WTC11 (cell line): Measurements from ENCODE around the gene TUBB. TPM values are rescaled to one million over a fixed set of nuclear protein-coding genes. Genes with fewer than 3 reads are reported as not detected.
A peak's percentile ranks its signal among the peaks of the same experiment; 100 is the strongest.

Experiments
- ARID4B ChIP-seq: sonication (generic); formaldehyde crosslinking; IDR thresholded peaks from 2 replicates; pipeline ENCODE4 v1.8.0; 2023; ENCODE audit warnings: missing genetic modification reagents, mild to moderate bottlenecking, borderline replicate concordance
- CTCF ChIP-seq: fragments of 200-600 bp; IDR thresholded peaks from 2 replicates; pipeline ENCODE4 v1.8.0; 2022; ENCODE audit warnings: antibody characterized with exemption
- ELF4 ChIP-seq: sonication (generic); formaldehyde crosslinking; IDR thresholded peaks from 2 replicates; pipeline ENCODE4 v1.8.1; 2022; ENCODE audit warnings: low read depth, mild to moderate bottlenecking, moderate library complexity, missing genetic modification reagents
- EMX1 ChIP-seq: fragments of 250-450 bp; sonication (Bioruptor Pico); IDR thresholded peaks from 2 replicates; pipeline ENCODE4 v1.8.0; 2021; ENCODE audit warnings: mild to moderate bottlenecking
- FOXP1 ChIP-seq: sonication (generic); formaldehyde crosslinking; IDR thresholded peaks from 2 replicates; pipeline ENCODE4 v1.8.0; 2022; ENCODE audit warnings: missing genetic modification reagents, mild to moderate bottlenecking, moderate library complexity, borderline replicate concordance
- GABPB1 ChIP-seq: sonication (generic); formaldehyde crosslinking; IDR thresholded peaks from 2 replicates; pipeline ENCODE4 v1.8.1; 2023; ENCODE audit warnings: mild to moderate bottlenecking, missing genetic modification reagents
- GTF2I ChIP-seq: fragments of 250-450 bp; sonication (Bioruptor Pico); conservative IDR thresholded peaks from 2 replicates; pipeline ENCODE4 v1.4.0; 2021; ENCODE audit warnings: mild to moderate bottlenecking
- HMGXB4 ChIP-seq: sonication (generic); formaldehyde crosslinking; IDR thresholded peaks from 2 replicates; pipeline ENCODE4 v1.8.1; 2023; ENCODE audit warnings: mild to moderate bottlenecking, moderate library complexity, missing genetic modification reagents
- NFATC4 ChIP-seq: fragments of 250-450 bp; sonication (Bioruptor Pico); IDR thresholded peaks from 2 replicates; pipeline ENCODE4 v1.9.0; 2021; ENCODE audit warnings: mild to moderate bottlenecking
- NFE2L1 ChIP-seq: sonication (generic); formaldehyde crosslinking; IDR thresholded peaks from 2 replicates; pipeline ENCODE4 v1.8.1; 2023; ENCODE audit warnings: missing genetic modification reagents
- SMAD3 ChIP-seq: sonication (generic); formaldehyde crosslinking; IDR thresholded peaks from 2 replicates; pipeline ENCODE4 v1.8.0; 2022; ENCODE audit warnings: missing genetic modification reagents, mild to moderate bottlenecking, borderline replicate concordance
- SP1 ChIP-seq: sonication (generic); formaldehyde crosslinking; conservative IDR thresholded peaks from 2 replicates; pipeline ENCODE4 v1.8.1; 2022; ENCODE audit warnings: missing genetic modification reagents
- USF1 ChIP-seq: sonication (generic); formaldehyde crosslinking; IDR thresholded peaks from 2 replicates; pipeline ENCODE4 v1.8.0; 2022; ENCODE audit warnings: mild to moderate bottlenecking, missing genetic modification reagents
- ZNF219 ChIP-seq: sonication (generic); formaldehyde crosslinking; IDR thresholded peaks from 2 replicates; pipeline ENCODE4 v1.8.0; 2023; ENCODE audit warnings: missing genetic modification reagents, mild to moderate bottlenecking, borderline replicate concordance
- ZNF232 ChIP-seq: sonication (generic); formaldehyde crosslinking; IDR thresholded peaks from 2 replicates; pipeline ENCODE4 v1.8.0; 2022; ENCODE audit warnings: mild to moderate bottlenecking, missing genetic modification reagents
- ZNF317 ChIP-seq: sonication (generic); formaldehyde crosslinking; IDR thresholded peaks from 2 replicates; pipeline ENCODE4 v1.8.1; 2023; ENCODE audit warnings: low read depth, mild to moderate bottlenecking, moderate library complexity, missing genetic modification reagents, borderline replicate concordance
- ZNF416 ChIP-seq: fragments of 250-450 bp; sonication (Bioruptor Pico); IDR thresholded peaks from 2 replicates; pipeline ENCODE4 v1.9.0; 2021; ENCODE audit warnings: mild to moderate bottlenecking, inconsistent platforms
- total RNA-seq: library from RNA; stranded (reverse); gene quantifications from 3 replicates; pipeline ENCODE4 v1.2.3, GENCODE V29; 2021
- TF ChIP-seq, protein P1 (sequence below): sonication (generic); formaldehyde crosslinking; IDR thresholded peaks from 2 replicates; pipeline ENCODE4 v1.8.0; 2022; ENCODE audit warnings: mild to moderate bottlenecking, missing genetic modification reagents
- TF ChIP-seq, protein P2 (sequence below): sonication (generic); formaldehyde crosslinking; conservative IDR thresholded peaks from 2 replicates; pipeline ENCODE4 v1.8.1; 2022; ENCODE audit warnings: mild to moderate bottlenecking, missing genetic modification reagents
- TF ChIP-seq, protein P3 (sequence below): sonication (generic); formaldehyde crosslinking; IDR thresholded peaks from 2 replicates; pipeline ENCODE4 v1.8.0; 2022; ENCODE audit warnings: mild to moderate bottlenecking, missing genetic modification reagents
- TF ChIP-seq, protein P4 (sequence below): fragments of 250-450 bp; sonication (Bioruptor Pico); IDR thresholded peaks from 2 replicates; pipeline ENCODE4 v1.9.0; 2021; ENCODE audit warnings: mild to moderate bottlenecking
- TF ChIP-seq, protein P5 (sequence below): sonication (generic); formaldehyde crosslinking; IDR thresholded peaks from 2 replicates; pipeline ENCODE4 v1.8.1; 2022; ENCODE audit warnings: mild to moderate bottlenecking, missing genetic modification reagents, moderate library complexity, borderline replicate concordance

Gene TUBB
- total RNA-seq, 1 experiment from 2014 or later: 1,503 TPM

DNA sequence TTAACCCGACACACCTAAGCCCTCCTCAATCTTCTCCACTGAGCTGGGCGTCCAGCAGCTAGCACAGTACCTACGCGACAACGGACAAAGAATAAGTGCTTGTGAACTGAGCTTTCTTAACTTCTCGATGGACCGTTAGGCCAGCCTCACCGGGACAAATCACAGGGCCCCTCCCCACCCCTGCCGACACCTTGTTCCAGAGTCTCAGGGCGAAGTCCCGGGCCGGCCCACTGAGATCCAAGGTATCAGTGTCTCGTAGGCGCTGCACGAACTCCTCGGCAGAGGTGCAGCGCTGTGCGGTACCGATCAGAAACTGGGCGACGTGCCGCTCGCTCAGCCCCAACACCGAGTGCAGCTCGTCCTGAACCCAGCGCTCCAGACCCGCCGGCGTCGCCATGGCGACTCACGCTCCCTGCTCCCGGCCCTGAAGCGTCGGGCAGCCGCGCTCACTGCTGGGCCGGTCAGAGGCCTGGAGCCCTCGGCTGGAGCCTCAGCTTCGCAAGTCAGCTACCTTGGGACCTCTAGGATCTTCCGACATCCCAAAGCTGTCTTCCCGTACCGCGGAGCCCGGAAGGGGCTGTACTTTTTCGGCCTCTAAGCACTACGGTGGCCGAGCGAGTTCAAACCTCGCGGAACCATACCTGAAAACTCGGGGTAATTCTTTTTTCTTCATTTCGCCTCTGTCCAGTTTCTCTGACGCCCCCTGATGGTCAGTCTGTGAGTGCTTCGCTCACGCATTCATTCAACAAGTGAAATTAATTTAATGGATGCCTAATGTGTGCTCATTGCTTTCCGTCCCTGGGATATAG is 47.5 kb upstream of the TUBB start, which contains the start of gene DHX16 (continued):
- TF ChIP-seq NFATC4 (CRISPR knock-in tag) (no peak), SMAD3 (no peak), SP1 (CRISPR knock-in tag) (peak; percentile 64; the same call in 1 of the 2 replicates), GTF2I (no peak), ZNF232 (no peak), GABPB1 (peak; percentile 57; the same call in 1 of the 2 replicates), ZNF416 (CRISPR knock-in tag) (no peak), EMX1 (CRISPR knock-in tag) (no peak), CTCF (peak; percentile 40; the same call in 1 of the 2 replicates), ARID4B (peak; percentile 61; the same call in 1 of the 2 replicates), HMGXB4 (CRISPR knock-in tag) (peak; percentile 91), ZNF317 (CRISPR knock-in tag) (peak; percentile 25; the same call in 1 of the 2 replicates), USF1 (no peak), ZNF219 (CRISPR knock-in tag) (no peak), ELF4 (no peak), NFE2L1 (no peak), FOXP1 (CRISPR knock-in tag) (no peak; the same call in 1 of the 2 replicates)
- TF ChIP-seq, protein P1, sequence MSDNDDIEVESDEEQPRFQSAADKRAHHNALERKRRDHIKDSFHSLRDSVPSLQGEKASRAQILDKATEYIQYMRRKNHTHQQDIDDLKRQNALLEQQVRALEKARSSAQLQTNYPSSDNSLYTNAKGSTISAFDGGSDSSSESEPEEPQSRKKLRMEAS (CRISPR knock-in tag): 0 out of 2 replicates have a peak, but pooled peaks have one; percentile 36
- TF ChIP-seq, protein P2, sequence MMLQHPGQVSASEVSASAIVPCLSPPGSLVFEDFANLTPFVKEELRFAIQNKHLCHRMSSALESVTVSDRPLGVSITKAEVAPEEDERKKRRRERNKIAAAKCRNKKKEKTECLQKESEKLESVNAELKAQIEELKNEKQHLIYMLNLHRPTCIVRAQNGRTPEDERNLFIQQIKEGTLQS (CRISPR knock-in tag): no peak
- TF ChIP-seq, protein P3, sequence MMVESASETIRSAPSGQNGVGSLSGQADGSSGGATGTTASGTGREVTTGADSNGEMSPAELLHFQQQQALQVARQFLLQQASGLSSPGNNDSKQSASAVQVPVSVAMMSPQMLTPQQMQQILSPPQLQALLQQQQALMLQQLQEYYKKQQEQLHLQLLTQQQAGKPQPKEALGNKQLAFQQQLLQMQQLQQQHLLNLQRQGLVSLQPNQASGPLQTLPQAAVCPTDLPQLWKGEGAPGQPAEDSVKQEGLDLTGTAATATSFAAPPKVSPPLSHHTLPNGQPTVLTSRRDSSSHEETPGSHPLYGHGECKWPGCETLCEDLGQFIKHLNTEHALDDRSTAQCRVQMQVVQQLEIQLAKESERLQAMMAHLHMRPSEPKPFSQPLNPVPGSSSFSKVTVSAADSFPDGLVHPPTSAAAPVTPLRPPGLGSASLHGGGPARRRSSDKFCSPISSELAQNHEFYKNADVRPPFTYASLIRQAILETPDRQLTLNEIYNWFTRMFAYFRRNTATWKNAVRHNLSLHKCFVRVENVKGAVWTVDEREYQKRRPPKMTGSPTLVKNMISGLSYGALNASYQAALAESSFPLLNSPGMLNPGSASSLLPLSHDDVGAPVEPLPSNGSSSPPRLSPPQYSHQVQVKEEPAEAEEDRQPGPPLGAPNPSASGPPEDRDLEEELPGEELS: no peak
- TF ChIP-seq, protein P4, sequence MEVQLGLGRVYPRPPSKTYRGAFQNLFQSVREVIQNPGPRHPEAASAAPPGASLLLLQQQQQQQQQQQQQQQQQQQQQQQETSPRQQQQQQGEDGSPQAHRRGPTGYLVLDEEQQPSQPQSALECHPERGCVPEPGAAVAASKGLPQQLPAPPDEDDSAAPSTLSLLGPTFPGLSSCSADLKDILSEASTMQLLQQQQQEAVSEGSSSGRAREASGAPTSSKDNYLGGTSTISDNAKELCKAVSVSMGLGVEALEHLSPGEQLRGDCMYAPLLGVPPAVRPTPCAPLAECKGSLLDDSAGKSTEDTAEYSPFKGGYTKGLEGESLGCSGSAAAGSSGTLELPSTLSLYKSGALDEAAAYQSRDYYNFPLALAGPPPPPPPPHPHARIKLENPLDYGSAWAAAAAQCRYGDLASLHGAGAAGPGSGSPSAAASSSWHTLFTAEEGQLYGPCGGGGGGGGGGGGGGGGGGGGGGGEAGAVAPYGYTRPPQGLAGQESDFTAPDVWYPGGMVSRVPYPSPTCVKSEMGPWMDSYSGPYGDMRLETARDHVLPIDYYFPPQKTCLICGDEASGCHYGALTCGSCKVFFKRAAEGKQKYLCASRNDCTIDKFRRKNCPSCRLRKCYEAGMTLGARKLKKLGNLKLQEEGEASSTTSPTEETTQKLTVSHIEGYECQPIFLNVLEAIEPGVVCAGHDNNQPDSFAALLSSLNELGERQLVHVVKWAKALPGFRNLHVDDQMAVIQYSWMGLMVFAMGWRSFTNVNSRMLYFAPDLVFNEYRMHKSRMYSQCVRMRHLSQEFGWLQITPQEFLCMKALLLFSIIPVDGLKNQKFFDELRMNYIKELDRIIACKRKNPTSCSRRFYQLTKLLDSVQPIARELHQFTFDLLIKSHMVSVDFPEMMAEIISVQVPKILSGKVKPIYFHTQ (CRISPR knock-in tag): no peak
- TF ChIP-seq, protein P5, sequence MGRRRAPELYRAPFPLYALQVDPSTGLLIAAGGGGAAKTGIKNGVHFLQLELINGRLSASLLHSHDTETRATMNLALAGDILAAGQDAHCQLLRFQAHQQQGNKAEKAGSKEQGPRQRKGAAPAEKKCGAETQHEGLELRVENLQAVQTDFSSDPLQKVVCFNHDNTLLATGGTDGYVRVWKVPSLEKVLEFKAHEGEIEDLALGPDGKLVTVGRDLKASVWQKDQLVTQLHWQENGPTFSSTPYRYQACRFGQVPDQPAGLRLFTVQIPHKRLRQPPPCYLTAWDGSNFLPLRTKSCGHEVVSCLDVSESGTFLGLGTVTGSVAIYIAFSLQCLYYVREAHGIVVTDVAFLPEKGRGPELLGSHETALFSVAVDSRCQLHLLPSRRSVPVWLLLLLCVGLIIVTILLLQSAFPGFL (CRISPR knock-in tag): no peak
